Measurements from ENCODE around the gene GPR89B.
"Not testable (repeated sequence)": the region's sequence is repeated elsewhere in the genome, so short reads cannot be mapped to it uniquely, and the experiment has no call there.

The GPR89B gene

DNA sequence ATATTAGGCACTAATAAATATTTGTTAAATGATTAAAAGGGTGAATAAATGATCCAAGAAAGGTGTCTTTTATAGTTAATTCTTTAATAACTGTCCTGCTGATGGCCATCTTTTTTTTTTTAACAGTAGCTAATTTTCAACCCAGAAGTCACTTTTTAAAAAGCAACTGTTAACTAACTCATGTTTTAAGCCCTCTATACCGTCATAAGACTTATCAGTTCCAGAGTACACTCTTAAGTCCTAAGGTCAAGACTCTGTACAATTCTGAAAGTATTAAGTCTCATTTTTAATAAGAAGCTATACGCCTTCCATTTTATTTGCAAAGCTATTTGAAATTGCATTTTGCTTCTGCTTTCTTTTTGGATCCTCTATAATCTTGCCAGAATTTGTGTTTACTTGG, 2.9 kb downstream of the GPR89B start:
- FAIRE-seq; DNase-seq (ENCODE audit: insufficient read length, low spot score): not testable (repeated sequence)

GRCh38 chr1:147935296-147935695, 7.1 kb downstream of the GPR89B start:
- DNase-seq (ENCODE audit: insufficient read length, low spot score); FAIRE-seq: not testable (repeated sequence)

DNA sequence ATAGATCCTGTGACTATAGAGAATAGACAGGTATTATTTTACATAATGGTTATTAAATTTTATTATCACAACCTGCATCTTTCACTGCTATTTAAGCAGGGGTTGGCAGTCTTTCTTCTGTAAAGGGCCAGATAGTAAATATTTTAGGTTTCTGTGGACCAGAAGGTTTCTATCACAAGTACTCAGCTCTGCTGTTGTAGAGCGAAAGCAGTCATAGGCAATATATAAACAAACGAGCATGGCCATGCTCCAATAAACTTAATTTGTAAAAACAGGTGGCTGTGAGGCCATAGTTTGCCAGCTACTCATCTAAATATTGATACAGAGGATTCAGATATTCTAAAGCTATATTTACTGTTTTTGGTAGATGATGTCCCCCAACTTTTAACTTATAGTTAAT, 12.2 kb downstream of the GPR89B start:
- FAIRE-seq; DNase-seq (ENCODE audit: insufficient read length, low spot score): not testable (repeated sequence)

GRCh38 chr1:147942563-147942962, 14.3 kb downstream of the GPR89B start:
- DNase-seq (ENCODE audit: insufficient read length, low spot score); FAIRE-seq: not testable (repeated sequence)

DNA sequence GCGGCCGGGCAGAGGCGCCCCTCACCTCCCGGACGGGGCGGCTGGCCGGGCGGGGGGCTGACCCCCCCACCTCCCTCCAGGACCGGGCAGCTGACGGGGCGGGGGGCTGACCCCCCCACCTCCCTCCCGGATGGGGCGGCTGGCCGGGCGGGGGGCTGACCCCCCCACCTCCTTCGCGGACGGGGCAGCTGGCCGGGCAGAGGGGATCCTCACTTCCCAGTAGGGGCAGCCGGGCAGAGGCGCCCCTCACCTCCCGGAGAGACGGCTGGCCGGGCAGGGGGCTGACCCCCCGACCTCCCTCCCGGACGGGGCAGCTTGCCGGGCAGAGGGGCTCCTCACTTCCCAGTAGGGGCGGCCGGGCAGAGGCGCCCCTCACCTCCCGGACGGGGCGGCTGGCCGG, 21.3 kb downstream of the GPR89B start:
- not testable (repeated sequence) for DNase-seq (ENCODE audit: insufficient read length, low spot score); FAIRE-seq

GRCh38 chr1:147958906-147959305, 30.7 kb downstream of the GPR89B start:
- not testable (repeated sequence) for FAIRE-seq; DNase-seq (ENCODE audit: insufficient read length, low spot score)

- DNase-seq (ENCODE audit: insufficient read length, low spot score); FAIRE-seq: not testable (repeated sequence)
These were observed 31.5 kb downstream of the GPR89B start for GRCh38 chr1:147959680-147960079.

DNA sequence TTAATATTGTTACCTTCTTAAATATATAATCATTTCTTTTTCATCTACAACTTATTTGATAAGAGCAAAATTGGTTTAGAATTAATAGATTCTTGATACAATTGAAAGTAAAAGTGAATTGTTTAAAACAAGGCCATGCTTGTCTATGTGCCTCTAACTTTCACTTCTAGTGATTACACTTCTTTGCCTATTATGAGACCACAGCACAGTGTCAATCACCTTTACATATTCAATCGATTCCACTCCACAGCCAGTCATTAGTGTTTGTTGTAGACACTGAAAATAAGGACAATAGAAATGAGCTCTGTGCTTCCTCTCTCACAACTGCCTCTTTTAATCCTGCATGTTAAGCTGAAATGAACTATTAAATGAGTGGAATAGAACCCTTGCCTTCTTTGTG, 36.4 kb downstream of the GPR89B start:
- FAIRE-seq; DNase-seq (ENCODE audit: insufficient read length, low spot score): not testable (repeated sequence)

- DNase-seq (ENCODE audit: insufficient read length, low spot score); FAIRE-seq: not testable (repeated sequence)
These were observed 38.4 kb downstream of the GPR89B start for GRCh38 chr1:147966657-147967056.

- not testable (repeated sequence) for FAIRE-seq; DNase-seq (ENCODE audit: insufficient read length, low spot score)
These were observed 50.9 kb downstream of the GPR89B start for GRCh38 chr1:147978896-147979651.

GRCh38 chr1:147985374-147985773, 57.2 kb downstream of the GPR89B start:
- not testable (repeated sequence) for FAIRE-seq; DNase-seq (ENCODE audit: insufficient read length, low spot score)

DNA sequence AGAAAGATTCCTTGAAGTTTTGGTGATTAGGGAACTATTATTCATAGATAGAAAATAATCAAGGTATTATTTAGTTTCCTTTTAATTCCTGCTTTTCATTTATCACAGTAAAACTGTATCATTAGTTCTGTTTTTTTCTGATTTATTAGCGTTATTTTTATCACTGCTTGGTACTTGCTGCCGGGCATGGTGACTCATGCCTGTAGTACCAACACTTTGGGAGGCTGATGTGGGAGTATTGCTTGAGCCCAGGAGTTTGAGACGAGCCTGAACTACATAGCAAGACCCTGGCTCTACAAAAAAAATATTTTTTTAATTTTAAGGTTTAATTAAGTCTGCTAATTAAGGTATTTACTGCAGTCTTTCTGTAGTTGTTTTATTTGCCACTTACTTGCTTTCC, 59.7 kb downstream of the GPR89B start:
- DNase-seq (ENCODE audit: insufficient read length, low spot score); FAIRE-seq: not testable (repeated sequence)

GRCh38 chr1:147992916-147993315, 64.7 kb downstream of the GPR89B start:
- not testable (repeated sequence) for DNase-seq (ENCODE audit: insufficient read length, low spot score); FAIRE-seq

- DNase-seq (ENCODE audit: insufficient read length, low spot score); FAIRE-seq: not testable (repeated sequence)
These were observed 65.2 kb downstream of the GPR89B start for GRCh38 chr1:147993400-147993799.

- not testable (repeated sequence) for FAIRE-seq; DNase-seq (ENCODE audit: insufficient read length, low spot score)
These were observed 65.8 kb downstream of the GPR89B start for GRCh38 chr1:147993825-147994615.

DNA sequence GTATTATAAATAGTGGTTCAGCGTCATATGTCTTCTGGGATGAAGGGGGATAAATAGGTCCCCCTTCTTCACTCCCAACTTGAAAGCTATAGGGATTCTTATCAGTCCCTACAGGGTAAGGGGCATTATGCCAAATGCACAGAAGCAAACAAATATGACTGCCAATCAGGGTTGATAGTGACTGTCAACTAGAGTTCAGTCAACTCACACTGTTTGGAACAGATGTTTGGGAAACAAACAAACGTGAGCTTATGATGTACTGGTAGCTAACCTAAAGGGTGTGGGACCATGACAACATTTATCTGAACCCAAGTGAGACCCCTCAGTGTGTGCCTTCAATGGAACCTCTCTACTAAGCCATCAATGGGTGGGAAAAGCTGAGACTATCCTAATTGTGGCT, 67.9 kb downstream of the GPR89B start:
- FAIRE-seq; DNase-seq (ENCODE audit: insufficient read length, low spot score): not testable (repeated sequence)

DNA sequence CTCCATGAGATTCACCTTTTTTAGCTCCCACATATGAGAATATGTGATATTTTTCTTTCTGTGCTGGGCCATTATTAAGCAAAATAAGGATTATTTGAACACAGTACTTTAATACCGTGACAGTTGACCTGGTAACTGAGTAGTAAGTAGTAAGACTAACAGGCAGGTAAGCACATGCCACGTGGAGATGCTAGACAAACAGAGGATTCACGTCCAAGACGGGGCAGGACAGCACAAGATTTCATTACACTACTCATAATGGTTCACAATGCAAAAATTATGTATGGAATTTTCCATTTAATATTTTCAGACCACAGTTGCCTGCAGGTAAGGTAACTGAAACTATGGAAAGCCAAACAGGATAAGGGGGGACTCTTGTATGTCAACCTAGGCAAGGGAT, 79.5 kb downstream of the GPR89B start:
- DNase-seq (ENCODE audit: insufficient read length, low spot score); FAIRE-seq: not testable (repeated sequence)

GRCh38 chr1:148010527-148010926, 82.3 kb downstream of the GPR89B start:
- DNase-seq (ENCODE audit: insufficient read length, low spot score) (no peak), FAIRE-seq (no peak)

DNA sequence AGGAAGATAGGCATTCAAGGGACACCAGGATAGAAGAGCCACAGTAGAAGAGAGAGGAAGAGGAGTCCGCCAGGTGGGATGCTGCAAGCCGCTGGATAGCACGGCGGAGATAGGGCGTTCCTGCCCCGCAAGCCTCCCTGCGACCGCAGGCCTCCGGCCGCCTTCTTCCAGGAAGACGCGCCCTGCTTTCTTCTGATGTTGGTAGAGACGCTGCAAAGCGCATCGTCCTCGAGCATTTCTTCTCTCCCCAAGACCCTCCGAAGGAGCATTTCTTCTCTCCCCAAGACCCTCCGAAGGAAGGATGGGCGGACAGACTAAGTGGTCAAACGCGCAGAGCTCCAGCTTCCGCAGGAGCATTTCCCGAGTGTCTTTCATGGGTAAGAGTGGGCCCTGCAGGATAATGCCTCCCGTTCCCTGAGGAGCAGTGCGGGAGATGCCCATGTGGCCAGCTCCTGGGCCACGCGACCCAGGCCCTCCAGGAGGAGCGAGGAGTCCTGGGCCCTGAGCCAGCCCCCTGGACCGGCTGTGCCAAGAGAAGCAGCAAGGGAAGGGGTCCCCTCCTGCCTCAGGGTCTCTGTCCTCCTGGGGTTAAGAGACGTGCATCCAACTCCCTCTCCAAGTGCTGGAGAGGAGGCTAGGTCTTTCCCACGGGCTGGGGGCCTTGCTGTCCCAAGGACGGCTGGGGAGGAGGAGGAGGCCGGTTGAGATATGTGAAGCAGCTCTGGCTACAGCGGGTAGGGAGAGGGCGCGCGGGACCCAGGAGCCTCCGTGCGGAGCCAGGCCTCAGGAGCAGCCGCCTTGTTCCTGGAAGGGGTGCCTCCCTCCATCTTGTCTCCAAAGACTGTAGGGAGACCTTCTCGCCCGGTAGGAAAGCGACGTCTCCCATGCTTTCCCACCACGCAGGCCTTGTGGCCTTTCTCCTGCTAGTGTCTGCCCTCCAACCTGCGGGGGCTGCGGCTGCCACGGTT, 85.2 kb downstream of the GPR89B start:
- FAIRE-seq; DNase-seq (ENCODE audit: insufficient read length, low spot score): not testable (repeated sequence)
